Stimulated activated CD8-positive, alpha-beta memory T cell treated with anti-CD3 and anti-CD28 coated beads, Interleukin-2, amount 100 ng/mL, for 48 hours (primary cell): Measurements from ENCODE around the gene IQCC.
"Not testable (repeated sequence)": the region's sequence is repeated elsewhere in the genome, so short reads cannot be mapped to it uniquely, and the experiment has no call there.

ENCODE experiments used
- DNase-seq, 2 donors: peaks; one replicate each; pipeline ENCODE4 v3.0.0-alpha.2; 2020; ENCODE audit warnings: low read depth in 2 of 2

The IQCC gene

GRCh38 chr1:32205401-32206370, at the start of gene IQCC:
IQCC (plus strand) TSS chr1:32205671; CDS start chr1:32205682, 11 bp downstream.
- DNase-seq: peak; percentile 79 to 81

- no peak for DNase-seq
These were observed 46.3 kb upstream of the IQCC start for GRCh38 chr1:32159189-32159588.

GRCh38 chr1:32163405-32163804, 42.1 kb upstream of the IQCC start:
- DNase-seq: no peak

- not testable (repeated sequence) for DNase-seq
These were observed 39.8 kb upstream of the IQCC start for GRCh38 chr1:32165633-32166032.

GRCh38 chr1:32170991-32171390, 34.5 kb upstream of the IQCC start:
- DNase-seq: no peak

GRCh38 chr1:32172621-32173245, 32.7 kb upstream of the IQCC start:
- DNase-seq: no peak

- no peak for DNase-seq
These were observed 26.9 kb upstream of the IQCC start for GRCh38 chr1:32178380-32179192.

GRCh38 chr1:32179193-32179442, 26.4 kb upstream of the IQCC start:
- no peak for DNase-seq

GRCh38 chr1:32179443-32180185, 25.9 kb upstream of the IQCC start, which contains the start of gene TXLNA:
TXLNA (plus strand) TSS chr1:32179675; CDS start chr1:32180346, 671 bp downstream.
- DNase-seq: peak; percentile 90

- no peak for DNase-seq
These were observed 25.0 kb upstream of the IQCC start for GRCh38 chr1:32180186-32181060.

GRCh38 chr1:32181065-32181464, 24.4 kb upstream of the IQCC start:
- DNase-seq: no peak

GRCh38 chr1:32181563-32181962, 23.9 kb upstream of the IQCC start:
- no peak for DNase-seq

- no peak for DNase-seq
These were observed 23.4 kb upstream of the IQCC start for GRCh38 chr1:32182060-32182459.

GRCh38 chr1:32184650-32185049, 20.8 kb upstream of the IQCC start:
- no peak for DNase-seq

GRCh38 chr1:32186077-32186476, 19.4 kb upstream of the IQCC start:
- DNase-seq: no peak

- DNase-seq: no peak
These were observed 19.0 kb upstream of the IQCC start for GRCh38 chr1:32186491-32186890.

- DNase-seq: no peak
These were observed 17.6 kb upstream of the IQCC start for GRCh38 chr1:32187850-32188249.

GRCh38 chr1:32192220-32192948, 13.1 kb upstream of the IQCC start:
- no peak for DNase-seq

- no peak for DNase-seq
These were observed 10.5 kb upstream of the IQCC start for GRCh38 chr1:32194984-32195383.

- DNase-seq: no peak
These were observed 9.9 kb upstream of the IQCC start for GRCh38 chr1:32195531-32195930.
